SK-N-SH treated with all-trans-retinoic acid at 6 μM for 48 hours (cell line): ENCODE measurements around the gene AKTIP.
A peak's percentile ranks its signal among the peaks of the same experiment; 100 is the strongest.

ENCODE experiments used
- ATAC-seq: fragments of 200-7000 bp; cut with Tn5 transposase; 3 replicates; pipeline ENCODE4 v1.9.1; 2020; ENCODE audit warnings: mild to moderate bottlenecking, moderate library complexity
- ARNTL ChIP-seq: fragments of 450-650 bp; formaldehyde crosslinking; IDR thresholded peaks from 2 replicates; pipeline ENCODE4 v1.5.0; 2020; ENCODE audit warnings: low read depth, mild to moderate bottlenecking, moderate library complexity, borderline replicate concordance
- BACH2 ChIP-seq: fragments of 250-450 bp; sonication (Bioruptor Pico); IDR thresholded peaks from 2 replicates; pipeline ENCODE4 v1.9.0; 2021; ENCODE audit warnings: mild to moderate bottlenecking, borderline replicate concordance
- CSDC2 ChIP-seq: fragments of 250-450 bp; sonication (Bioruptor Pico); IDR thresholded peaks from 2 replicates; pipeline ENCODE4 v1.5.0; 2020; ENCODE audit warnings: mild to moderate bottlenecking, moderate library complexity
- ISL1 ChIP-seq: fragments of 250-450 bp; sonication (Bioruptor Pico); IDR thresholded peaks from 2 replicates; pipeline ENCODE4 v2.1.2; 2022; ENCODE audit warnings: mild to moderate bottlenecking, moderate library complexity
- OSR1 ChIP-seq: fragments of 250-450 bp; sonication (Bioruptor Pico); IDR thresholded peaks from 2 replicates; pipeline ENCODE4 v1.8.0; 2022; ENCODE audit warnings: moderate library complexity, mild to moderate bottlenecking, inconsistent platforms
- PPARA ChIP-seq: fragments of 250-450 bp; sonication (Bioruptor Pico); IDR thresholded peaks from 2 replicates; pipeline ENCODE4 v1.5.0; 2020; ENCODE audit warnings: mild to moderate bottlenecking, borderline replicate concordance
- TOX ChIP-seq: fragments of 250-450 bp; sonication (Bioruptor Pico); IDR thresholded peaks from 2 replicates; pipeline ENCODE4 v1.8.0; 2021; ENCODE audit warnings: mild to moderate bottlenecking, moderate library complexity, borderline replicate concordance
- ZFP3 ChIP-seq: fragments of 250-450 bp; sonication (Bioruptor Pico); IDR thresholded peaks from 2 replicates; pipeline ENCODE4 v1.5.0; 2020; ENCODE audit warnings: mild to moderate bottlenecking, moderate library complexity
- ZFP30 ChIP-seq: fragments of 450-650 bp; formaldehyde crosslinking; IDR thresholded peaks from 2 replicates; pipeline ENCODE4 v1.5.0; 2022; ENCODE audit warnings: mild to moderate bottlenecking, moderate library complexity
- ZNF565 ChIP-seq: fragments of 450-650 bp; formaldehyde crosslinking; conservative IDR thresholded peaks from 2 replicates; pipeline ENCODE4 v1.5.0; 2020; ENCODE audit warnings: low read depth, mild to moderate bottlenecking, moderate library complexity
- ZNF70 ChIP-seq: fragments of 450-650 bp; formaldehyde crosslinking; IDR thresholded peaks from 2 replicates; pipeline ENCODE4 v1.5.0; 2020; ENCODE audit warnings: mild to moderate bottlenecking, moderate library complexity
- ZNF8 ChIP-seq: fragments of 450-650 bp; formaldehyde crosslinking; IDR thresholded peaks from 2 replicates; pipeline ENCODE4 v1.5.0; 2020; ENCODE audit warnings: mild to moderate bottlenecking, moderate library complexity
- TF ChIP-seq, protein P1 (sequence below): fragments of 250-450 bp; sonication (Bioruptor Pico); IDR thresholded peaks from 2 replicates; pipeline ENCODE4 v1.5.1; 2020; ENCODE audit warnings: low read depth, mild to moderate bottlenecking, moderate library complexity
- TF ChIP-seq, protein P2 (sequence below): fragments of 250-450 bp; sonication (Bioruptor Pico); IDR thresholded peaks from 2 replicates; pipeline ENCODE4 v1.8.0; 2021; ENCODE audit warnings: low read depth, mild to moderate bottlenecking, moderate library complexity, borderline replicate concordance
- TF ChIP-seq, protein P3 (sequence below): fragments of 250-450 bp; sonication (Bioruptor Pico); IDR thresholded peaks from 2 replicates; pipeline ENCODE4 v1.5.0; 2020; ENCODE audit warnings: mild to moderate bottlenecking, moderate library complexity
- TF ChIP-seq, protein P4 (sequence below): fragments of 250-450 bp; sonication (Bioruptor Pico); IDR thresholded peaks from 2 replicates; pipeline ENCODE4 v1.5.1; 2021; ENCODE audit warnings: mild to moderate bottlenecking, moderate library complexity

Gene AKTIP

DNA sequence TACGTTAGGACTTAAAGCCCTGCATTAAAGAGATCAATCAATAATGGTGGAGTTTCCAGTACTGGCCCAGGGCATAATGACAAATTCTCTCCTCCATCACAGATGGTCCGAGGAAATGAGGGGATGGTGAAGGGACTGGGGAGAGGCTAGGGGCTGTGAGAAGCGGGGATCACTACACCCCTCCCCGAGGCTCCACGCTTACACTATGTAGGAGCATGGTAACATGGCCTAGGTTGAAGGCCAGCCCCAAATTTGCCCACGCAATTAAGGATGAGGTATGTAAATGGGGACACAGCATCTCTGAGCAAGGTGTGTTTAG, 8.0 kb upstream of the AKTIP start:
- TF ChIP-seq ZNF565 (CRISPR knock-in tag) (no peak), TOX (CRISPR knock-in tag) (no peak), ZNF8 (CRISPR knock-in tag) (no peak)
- TF ChIP-seq, protein P1, sequence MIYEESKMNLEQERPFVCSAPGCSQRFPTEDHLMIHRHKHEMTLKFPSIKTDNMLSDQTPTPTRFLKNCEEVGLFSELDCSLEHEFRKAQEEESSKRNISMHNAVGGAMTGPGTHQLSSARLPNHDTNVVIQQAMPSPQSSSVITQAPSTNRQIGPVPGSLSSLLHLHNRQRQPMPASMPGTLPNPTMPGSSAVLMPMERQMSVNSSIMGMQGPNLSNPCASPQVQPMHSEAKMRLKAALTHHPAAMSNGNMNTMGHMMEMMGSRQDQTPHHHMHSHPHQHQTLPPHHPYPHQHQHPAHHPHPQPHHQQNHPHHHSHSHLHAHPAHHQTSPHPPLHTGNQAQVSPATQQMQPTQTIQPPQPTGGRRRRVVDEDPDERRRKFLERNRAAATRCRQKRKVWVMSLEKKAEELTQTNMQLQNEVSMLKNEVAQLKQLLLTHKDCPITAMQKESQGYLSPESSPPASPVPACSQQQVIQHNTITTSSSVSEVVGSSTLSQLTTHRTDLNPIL (CRISPR knock-in tag) = no peak
- ATAC-seq = no peak

DNA sequence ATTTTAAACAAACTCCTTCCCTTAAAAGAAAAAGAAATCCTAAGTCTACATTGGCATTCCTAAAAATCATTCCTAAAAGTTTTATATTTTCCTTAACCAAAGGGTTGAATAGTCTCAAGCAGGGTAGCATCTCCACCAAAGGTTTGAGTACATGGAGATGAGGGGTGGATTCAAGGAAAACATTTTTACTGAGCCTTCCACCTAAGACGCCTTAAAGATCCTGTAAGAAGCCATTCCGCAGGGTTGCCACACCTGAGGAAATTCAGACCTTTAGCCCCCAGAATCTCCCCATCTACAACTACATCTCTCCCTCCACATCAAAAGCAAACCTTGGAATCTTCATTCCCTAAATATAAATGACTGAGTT, 7.7 kb upstream of the AKTIP start:
- no peak for TF ChIP-seq ZNF8 (CRISPR knock-in tag)
- TF ChIP-seq, protein P2, sequence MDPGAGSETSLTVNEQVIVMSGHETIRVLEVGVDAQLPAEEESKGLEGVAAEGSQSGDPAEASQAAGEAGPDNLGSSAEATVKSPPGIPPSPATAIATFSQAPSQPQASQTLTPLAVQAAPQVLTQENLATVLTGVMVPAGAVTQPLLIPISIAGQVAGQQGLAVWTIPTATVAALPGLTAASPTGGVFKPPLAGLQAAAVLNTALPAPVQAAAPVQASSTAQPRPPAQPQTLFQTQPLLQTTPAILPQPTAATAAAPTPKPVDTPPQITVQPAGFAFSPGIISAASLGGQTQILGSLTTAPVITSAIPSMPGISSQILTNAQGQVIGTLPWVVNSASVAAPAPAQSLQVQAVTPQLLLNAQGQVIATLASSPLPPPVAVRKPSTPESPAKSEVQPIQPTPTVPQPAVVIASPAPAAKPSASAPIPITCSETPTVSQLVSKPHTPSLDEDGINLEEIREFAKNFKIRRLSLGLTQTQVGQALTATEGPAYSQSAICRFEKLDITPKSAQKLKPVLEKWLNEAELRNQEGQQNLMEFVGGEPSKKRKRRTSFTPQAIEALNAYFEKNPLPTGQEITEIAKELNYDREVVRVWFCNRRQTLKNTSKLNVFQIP (CRISPR knock-in tag) = no peak
- no peak for TF ChIP-seq TOX (CRISPR knock-in tag)
- no peak for TF ChIP-seq ZFP3 (CRISPR knock-in tag)
- TF ChIP-seq ARNTL (CRISPR knock-in tag) = no peak
- TF ChIP-seq, protein P3, sequence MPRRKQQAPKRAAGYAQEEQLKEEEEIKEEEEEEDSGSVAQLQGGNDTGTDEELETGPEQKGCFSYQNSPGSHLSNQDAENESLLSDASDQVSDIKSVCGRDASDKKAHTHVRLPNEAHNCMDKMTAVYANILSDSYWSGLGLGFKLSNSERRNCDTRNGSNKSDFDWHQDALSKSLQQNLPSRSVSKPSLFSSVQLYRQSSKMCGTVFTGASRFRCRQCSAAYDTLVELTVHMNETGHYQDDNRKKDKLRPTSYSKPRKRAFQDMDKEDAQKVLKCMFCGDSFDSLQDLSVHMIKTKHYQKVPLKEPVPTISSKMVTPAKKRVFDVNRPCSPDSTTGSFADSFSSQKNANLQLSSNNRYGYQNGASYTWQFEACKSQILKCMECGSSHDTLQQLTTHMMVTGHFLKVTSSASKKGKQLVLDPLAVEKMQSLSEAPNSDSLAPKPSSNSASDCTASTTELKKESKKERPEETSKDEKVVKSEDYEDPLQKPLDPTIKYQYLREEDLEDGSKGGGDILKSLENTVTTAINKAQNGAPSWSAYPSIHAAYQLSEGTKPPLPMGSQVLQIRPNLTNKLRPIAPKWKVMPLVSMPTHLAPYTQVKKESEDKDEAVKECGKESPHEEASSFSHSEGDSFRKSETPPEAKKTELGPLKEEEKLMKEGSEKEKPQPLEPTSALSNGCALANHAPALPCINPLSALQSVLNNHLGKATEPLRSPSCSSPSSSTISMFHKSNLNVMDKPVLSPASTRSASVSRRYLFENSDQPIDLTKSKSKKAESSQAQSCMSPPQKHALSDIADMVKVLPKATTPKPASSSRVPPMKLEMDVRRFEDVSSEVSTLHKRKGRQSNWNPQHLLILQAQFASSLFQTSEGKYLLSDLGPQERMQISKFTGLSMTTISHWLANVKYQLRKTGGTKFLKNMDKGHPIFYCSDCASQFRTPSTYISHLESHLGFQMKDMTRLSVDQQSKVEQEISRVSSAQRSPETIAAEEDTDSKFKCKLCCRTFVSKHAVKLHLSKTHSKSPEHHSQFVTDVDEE (CRISPR knock-in tag) = no peak
- TF ChIP-seq BACH2 (CRISPR knock-in tag) = no peak
- TF ChIP-seq, protein P4, sequence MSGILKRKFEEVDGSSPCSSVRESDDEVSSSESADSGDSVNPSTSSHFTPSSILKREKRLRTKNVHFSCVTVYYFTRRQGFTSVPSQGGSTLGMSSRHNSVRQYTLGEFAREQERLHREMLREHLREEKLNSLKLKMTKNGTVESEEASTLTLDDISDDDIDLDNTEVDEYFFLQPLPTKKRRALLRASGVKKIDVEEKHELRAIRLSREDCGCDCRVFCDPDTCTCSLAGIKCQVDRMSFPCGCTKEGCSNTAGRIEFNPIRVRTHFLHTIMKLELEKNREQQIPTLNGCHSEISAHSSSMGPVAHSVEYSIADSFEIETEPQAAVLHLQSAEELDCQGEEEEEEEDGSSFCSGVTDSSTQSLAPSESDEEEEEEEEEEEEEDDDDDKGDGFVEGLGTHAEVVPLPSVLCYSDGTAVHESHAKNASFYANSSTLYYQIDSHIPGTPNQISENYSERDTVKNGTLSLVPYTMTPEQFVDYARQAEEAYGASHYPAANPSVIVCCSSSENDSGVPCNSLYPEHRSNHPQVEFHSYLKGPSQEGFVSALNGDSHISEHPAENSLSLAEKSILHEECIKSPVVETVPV = no peak
- TF ChIP-seq, protein P1 (CRISPR knock-in tag) = no peak
- no peak for TF ChIP-seq ZFP30 (CRISPR knock-in tag)
- peak; percentile 48 for ATAC-seq

DNA sequence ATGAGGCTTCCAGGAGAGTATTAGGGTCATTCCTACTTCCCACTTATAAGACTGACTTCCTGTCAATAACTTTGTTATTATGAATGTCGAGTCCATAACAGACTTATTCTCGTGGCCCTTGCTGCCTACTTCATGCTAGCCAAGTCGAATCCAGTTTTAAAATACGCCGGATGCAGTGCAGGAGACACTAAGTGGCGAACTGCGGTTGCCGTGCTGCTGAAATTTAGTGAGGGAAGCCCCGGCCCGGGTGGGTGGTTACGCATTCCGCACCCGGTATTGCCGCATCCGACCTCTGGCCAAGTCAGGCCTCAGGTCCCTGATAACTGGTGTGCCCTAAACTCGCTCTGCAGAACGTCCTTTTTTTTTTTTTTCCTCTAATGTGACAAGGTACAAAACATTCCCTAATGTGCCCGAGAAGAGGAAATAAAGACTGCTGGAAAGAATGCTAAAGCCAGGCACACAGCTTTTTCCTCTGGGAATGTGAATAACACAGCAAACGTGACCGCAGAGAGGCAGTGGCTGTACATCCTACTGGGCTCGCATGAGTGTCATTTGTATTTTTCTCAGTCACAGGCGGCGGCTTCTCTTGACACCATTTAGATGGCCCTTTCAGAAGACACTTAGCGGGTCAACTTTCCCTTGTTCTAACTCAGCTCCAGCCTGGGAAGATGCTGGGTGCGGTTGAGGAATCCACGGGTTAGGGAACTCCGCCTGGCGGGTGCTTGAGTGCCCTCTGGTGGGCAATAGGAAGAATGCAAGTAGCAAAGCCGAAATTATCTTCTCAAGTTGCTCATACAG, 7.1 kb upstream of the AKTIP start:
- TF ChIP-seq BACH2 (CRISPR knock-in tag) (no peak), PPARA (CRISPR knock-in tag) (no peak), ISL1 (no peak), TOX (CRISPR knock-in tag) (no peak), CSDC2 (no peak), ZNF70 (CRISPR knock-in tag) (no peak), ZNF565 (CRISPR knock-in tag) (no peak), OSR1 (CRISPR knock-in tag) (no peak)
- TF ChIP-seq, protein P4 = no peak
- TF ChIP-seq, protein P2 (CRISPR knock-in tag) = no peak
- ATAC-seq = peak; percentile 91
